ENCODE data around the gene STYK1.
"Not testable (repeated sequence)": the region's sequence is repeated elsewhere in the genome, so short reads cannot be mapped to it uniquely, and the experiment has no call there.

STYK1 gene

DNA sequence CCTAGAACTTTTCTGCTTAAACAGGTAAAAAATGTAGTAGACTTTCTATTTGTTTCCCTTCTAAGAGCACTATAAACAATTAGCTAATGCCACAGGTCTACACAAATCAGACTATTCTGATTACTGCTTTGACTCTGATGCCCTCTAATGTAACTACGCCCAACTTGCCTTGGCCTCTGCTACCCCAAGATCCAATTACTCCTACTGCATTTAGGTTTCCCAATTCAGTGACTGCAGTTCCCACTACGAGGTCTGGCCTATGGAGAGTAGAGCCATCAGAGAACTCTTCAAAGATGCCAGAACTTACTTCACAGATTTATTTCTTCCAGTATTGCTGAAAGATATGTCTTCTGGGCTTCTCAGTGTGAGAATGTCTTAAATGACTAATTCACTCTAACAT is 15.3 kb upstream of the STYK1 start:
- DNase-seq (ENCODE audit: low spot score): no peak

DNA sequence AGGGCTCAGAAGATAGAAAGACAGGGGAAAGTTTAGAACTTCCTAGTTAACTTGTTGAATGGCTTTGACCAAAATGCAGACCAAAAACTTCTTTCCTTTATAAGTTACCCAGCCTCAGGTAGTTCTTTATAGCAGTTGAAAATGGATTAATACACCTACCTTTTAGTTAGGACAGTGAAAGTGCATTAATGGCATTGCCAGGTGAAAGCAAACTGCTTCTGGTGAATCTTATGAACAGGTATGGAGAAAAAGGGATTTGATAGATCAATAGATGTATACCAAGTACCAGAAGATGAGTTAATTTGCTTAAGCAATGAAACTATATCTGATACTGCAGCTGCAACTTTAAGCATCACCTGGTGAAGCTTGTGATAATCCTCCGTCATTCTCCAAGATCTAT is 14.2 kb upstream of the STYK1 start:
- DNase-seq (ENCODE audit: low spot score): no peak

DNA sequence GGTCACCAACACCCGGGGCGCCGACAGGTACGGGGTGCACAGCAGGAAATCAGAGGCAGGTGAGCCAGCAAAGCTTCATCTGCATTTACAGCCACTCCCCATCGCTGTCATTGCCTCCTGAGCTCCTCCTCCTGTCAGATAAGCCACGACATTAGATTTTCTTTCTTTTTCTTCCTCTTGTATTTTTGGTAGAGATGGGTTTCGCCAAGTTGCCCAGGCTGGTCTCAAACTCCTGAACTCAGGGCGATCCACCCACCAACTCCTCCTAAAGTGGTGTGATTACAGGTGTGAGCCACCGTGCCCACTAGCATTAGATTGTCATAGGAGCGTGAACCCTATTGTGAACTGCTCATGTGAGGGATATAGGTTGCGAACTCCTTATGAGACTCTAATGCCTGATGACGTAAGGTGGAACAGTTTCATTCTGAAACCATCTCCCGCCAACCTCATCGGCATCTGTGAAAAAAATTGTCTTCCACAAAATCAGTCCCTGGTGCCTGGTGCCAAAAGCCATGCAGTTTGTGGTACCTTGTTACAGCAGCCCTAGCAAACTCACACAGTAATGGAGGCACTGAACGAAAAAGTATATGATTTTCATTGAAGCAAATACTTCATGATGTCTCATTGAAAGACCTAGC is 1.5 kb downstream of the STYK1 start:
- DNase-seq (ENCODE audit: low spot score): no peak

DNA sequence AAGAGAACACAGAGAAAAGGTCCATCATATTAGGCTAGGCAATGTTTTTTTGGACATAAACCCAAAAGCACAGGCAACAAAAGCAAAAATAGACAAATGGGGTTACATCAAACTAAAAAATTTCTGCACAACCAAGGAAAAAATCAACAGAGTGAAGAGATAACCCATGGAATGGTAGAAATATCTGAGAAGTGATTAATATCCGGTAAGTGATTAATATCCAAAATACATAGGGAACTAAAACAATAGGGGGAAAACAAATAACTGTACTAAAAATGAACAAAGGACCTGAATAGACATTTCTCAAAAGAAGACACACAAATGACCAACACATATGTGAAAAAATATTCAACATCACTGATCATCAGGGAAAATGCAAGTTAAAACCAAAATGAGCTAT is 4.3 kb downstream of the STYK1 start:
- DNase-seq (ENCODE audit: low spot score): no peak

DNA sequence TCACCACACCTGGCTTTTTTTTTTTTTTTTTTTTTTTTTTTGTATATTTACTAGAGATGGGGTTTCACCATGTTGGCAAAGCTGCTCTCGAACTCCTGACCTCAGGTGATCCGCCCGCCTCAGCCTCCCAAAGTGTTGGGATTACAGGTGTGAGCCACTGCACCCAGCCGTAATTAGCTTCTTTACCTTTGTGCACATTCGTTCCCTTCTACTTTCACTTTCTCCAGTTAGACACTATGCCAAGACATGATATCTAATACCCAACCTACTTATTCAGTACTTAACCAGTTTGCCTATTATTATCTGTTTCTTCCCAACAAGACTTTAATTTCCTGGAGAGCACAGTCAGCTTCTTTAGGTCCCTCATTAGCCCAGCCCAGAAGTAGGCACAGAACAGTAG is 5.3 kb downstream of the STYK1 start:
- no peak for DNase-seq (ENCODE audit: low spot score)

DNA sequence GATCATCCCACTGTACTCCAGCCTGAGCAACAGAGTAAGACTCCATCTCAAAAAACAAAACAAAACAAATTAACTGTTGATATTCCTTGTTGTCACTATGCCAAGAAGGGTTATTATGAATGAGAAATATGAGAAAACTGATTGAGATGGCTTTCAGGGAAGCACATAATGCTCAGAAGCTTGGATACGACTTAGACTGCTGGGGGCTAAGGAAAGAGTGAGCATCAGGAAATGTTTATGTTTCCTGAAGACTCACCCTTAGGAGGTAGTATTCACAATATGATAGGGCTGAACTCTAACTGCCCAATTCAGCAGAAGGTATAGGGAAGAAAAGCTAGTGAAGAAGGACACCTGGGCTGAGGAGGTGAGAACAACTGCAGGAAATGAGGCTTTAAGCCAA is 6.3 kb downstream of the STYK1 start:
- DNase-seq (ENCODE audit: low spot score): no peak

DNA sequence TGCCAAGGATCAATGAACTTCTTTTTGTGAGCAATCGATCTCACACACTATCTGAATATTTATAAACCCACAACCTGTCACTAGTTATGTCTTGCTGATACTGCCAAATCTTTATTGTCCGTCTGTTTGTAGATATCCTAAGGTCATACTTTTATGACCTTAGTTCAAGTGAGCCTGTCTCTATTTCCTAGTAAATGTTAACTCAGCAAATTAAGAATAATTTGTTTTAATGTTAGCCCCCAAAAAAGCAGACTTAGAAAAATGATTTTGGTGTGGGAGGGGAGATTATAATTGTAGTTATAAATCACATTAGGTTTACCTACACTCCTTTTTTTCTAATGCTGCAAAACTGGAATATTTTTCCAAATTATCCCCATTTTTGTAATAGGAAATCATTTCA is 9.4 kb downstream of the STYK1 start:
- no peak for DNase-seq (ENCODE audit: low spot score)

DNA sequence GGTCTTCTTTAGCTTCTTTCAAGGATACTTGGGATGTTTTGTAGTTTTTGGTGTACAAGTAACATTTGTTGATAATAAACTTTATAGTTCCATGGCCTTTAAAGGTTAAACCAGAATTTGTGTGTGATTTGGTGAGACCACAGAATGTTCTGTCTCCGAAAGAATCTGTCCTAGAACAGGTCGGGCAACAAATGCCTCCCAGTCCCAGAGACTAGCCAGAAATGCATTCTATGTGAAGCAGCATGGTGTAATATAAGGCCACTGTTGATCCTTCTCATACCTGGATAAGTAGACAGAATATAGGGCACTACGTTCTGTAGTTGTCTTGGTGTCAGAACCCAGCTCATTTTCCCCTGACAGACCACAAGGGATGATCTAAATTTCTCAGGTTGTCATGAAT is 10.0 kb downstream of the STYK1 start:
- DNase-seq (ENCODE audit: low spot score): no peak

DNA sequence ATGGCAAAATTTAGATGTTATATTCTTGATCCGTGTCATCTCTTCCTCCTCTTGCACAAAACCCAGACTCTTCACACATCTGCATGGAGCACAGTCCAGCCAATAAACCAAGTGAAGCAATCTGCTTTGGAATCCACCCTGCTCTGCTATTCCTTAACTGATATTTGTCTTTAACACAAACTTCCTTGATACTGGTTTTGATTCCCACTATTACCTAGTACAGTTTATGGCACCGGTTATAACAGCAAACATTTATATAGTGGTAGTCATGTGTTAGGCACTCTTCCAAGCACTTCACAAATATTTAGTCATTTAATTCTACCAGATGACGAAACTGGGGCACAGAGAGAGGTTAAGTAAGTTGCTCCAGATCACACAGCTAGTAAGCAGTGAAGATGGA is 12.5 kb downstream of the STYK1 start:
- no peak for DNase-seq (ENCODE audit: low spot score)

DNA sequence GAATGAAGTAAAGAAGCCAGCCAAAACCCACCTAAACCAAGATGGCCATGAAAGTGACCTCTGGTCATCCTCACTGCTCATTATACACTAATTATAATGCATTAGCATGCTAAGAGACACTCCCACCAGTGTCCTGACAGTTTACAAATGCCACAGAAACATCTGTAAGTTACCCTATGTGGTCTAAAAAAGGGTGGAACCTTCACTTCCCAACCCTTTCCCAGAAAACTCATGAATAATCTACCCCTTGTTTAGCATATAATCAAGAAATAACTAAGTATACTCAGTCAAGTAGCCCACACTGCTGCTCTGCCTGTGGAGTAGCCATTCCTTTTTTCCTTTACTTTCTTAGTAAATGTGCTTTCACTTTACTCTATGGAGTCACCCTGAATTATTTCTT is 19.8 kb downstream of the STYK1 start:
- DNase-seq (ENCODE audit: low spot score): no peak

DNA sequence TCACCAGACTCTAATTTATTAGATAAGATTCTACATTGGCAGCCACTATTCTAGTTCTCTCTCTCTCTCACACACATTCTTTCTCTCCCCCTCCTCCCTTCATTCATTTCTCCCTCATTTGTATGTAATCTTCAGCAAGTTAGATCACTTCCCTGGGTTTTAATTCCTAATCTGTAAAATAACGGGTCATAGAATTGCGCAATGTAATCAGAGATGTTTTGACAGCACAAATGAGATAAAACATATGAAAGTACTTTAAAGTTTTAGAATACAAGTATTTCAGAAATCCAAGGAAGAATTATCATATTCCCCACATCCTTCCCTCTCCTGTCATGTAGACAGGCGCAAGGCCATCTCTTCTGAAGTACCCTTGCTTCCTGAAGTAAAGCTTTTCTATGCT is 21.7 kb downstream of the STYK1 start:
- DNase-seq (ENCODE audit: low spot score): no peak

DNA sequence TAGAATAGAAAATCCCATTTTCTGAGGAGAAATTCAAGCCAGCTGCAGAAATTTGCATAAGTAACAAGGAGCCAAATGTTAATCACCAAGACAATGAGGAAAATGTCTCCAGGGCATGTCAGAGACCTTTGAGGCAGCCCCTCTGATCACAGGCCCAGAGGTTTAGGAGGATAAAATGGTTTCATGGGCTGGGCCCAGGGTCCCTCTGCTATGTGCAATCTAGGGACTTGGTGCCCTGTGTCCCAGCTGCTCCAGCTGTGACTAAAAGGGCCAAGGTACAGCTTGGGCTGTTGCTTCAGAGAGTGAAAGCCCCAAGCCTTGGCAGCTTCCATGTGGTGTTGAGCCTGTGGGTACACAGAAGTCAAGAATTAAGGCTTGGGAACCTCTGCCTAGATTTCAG is 27.3 kb downstream of the STYK1 start:
- DNase-seq (ENCODE audit: low spot score): not testable (repeated sequence)

DNA sequence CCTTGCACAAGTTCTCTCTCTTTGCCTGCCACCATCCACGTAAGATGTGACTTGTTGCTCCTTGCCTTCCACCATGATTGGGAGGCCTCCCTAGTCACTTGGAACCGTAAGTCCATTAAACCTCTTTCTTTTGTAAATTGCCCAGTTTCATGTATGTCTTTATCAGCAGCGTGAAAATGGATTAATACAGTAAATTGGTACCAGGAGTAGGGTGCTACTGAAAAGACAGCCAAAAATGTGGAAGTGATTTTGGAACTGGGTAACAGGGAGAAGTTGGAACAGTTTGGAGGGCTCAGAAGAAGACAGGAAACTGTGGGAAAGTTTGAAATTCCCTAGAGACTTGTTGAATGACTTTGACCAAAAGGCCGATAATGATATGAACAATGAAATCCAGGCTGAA is 27.9 kb downstream of the STYK1 start:
- no peak for DNase-seq (ENCODE audit: low spot score)

DNA sequence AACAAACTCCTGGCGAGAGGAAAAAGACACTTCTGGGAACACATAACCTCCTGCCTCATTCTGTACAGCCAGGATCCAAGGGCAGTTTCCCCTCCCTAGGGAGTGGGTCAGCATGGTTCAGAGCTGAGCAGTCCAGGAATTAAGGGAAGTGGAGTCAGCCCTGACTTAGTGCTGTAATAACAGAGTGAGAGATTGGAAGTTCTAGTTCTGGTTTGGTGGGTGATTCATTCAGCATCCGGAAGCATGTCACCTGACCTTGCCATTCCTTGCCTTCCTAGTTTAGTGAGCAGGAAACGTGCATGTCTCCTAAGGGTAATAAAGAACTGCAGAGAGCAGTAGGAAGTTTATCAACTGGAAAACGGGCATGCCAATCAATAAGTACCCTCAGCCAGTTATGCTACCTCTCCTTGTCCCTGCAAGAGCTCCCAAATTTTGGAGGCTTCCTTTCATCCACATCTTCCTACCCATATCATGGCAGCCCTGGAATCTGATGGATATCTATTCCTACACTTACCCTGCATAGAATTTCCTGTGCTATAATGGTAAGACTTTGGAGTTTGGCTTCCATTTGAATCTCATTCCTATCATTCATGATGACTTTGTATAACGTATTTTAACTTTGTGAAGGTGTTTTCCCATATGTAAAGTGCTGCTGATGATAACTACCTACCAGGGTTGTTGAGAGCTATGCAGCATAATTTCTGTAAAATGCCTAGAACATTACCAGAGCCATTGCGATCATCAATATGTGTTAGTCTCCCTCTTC is 31.9 kb downstream of the STYK1 start:
- no peak for DNase-seq (ENCODE audit: low spot score)

DNA sequence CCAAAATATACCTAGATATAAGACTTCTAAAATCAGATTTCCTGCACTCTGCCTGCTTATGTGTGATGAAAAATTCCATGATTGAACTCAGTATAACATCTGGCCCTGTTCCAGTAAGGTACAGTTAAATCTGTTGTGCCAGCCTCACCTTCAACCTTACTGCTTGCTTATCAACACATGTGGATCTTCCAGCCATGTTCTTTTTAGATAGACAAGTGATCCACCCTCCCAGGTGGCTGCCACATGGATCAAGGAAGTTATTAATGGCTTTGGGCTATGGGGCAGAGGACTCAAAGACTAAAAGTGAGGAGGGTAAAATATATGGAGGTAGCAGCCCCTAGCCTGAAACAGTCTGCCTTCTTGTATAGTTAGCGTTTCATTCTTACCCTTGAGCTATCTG is 35.1 kb downstream of the STYK1 start:
- DNase-seq (ENCODE audit: low spot score): no peak

DNA sequence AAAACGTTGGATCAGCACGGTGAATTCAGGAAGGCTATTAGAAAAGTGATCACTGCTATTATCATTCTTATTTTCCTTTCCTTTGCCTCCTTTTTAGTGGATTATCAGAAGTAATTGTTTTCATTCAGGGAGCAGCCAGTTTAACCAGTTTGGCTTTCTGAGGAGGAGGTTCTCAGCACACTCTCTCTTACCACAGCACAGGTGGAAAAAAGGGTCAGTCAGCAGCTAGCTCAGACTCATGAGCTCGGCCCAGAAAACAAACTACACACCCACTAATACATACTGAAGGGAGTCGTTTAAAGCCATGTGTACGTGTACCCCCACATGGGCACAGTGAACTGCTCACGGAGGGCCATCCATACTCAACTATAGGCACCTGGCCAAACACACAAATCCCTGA is 37.2 kb downstream of the STYK1 start:
- peak; percentile 20 for DNase-seq (ENCODE audit: low spot score)

DNA sequence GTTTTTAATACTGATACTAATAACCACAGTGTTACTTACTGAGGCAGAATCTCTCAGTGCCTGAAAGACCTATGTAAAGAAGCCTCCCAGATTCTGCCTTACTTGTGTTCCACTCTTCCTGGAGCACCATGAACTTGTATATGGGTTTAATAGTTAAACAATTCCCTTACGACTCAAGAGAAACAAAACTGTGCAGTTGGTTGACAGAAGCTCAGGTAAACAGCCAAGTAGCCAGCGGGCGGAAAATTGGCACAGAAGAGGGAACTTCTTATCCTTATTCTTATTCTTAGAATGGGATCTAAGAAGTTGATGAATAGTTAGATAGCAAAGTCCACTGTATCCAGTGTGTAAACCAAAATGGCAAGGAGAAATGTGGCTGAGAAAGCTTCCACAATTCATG is 37.7 kb downstream of the STYK1 start:
- no peak for DNase-seq (ENCODE audit: low spot score)

DNA sequence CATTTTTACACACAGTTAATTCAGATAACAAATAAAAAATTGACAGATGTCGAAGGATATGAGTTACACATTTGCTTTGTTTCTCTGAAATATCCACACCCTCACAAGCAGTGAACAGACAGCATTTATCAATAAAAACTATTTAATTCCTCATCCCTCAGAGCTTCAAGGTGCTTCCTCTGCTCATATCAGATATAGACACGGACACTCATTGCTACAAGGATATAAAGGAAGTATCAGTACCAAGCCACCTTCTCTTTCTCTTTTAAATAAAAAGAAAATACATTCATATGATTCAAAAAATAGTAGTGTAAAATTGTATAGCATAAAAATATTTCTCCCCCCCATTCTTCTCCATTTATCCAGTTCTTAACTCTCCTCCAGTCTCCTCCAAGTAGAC is 38.5 kb downstream of the STYK1 start:
- no peak for DNase-seq (ENCODE audit: low spot score)

DNA sequence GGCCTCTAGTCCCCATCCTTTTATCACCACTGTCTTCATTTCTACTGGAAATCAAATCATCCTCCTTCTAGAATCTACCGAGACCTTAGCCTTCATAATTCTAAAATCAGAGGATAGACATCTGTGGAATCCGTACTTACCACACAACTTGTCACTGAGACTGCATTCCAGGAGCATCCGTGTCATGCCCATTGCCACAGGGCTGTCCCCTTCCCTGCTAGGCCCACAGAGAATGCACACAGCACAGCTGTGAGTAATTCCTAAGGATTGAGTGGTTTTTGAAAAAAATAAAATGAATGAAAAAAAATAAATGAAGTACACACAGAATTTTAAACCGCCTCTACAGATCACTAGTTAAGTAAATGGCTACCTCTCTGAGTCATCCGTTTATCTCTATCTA is 39.4 kb downstream of the STYK1 start:
- DNase-seq (ENCODE audit: low spot score): no peak

DNA sequence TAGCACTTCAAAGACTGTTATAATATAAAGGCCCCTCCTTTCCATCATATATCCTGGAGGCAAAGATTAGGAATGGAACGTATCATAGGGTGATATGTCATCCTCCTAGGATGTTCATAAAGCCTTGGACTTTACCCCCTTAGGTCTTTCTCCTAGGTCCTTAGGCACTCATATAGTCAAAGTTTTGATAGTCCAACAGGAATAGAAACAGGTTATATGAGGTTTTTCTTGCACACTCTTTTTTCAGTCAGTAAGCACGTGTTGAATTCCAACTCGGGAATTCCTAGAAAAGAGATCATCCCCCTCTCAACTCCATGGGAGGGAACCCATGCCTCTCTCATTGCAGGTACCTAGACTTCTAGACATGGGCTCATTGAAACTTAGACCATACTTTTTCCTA is 40.3 kb downstream of the STYK1 start:
- DNase-seq (ENCODE audit: low spot score): no peak

DNA sequence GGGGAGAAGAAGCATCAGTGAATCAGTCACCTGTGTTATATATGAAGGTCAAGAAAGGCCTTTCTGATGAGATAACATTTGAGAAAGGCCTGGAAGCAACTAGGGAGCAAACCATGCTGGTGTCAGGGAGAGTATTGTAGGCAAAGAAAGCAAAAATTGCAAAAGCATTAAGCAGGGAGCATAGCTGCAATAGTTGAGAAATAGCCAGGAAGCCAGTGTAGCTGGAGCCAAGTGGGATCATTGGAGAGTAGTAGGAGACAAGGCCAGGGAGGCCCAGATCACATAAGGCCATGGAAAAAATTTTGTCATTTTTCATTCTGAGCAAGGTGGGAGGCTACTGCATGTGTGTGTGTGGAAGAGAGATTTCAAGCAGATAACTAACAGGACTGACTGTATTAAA is 41.6 kb downstream of the STYK1 start:
- no peak for DNase-seq (ENCODE audit: low spot score)

DNA sequence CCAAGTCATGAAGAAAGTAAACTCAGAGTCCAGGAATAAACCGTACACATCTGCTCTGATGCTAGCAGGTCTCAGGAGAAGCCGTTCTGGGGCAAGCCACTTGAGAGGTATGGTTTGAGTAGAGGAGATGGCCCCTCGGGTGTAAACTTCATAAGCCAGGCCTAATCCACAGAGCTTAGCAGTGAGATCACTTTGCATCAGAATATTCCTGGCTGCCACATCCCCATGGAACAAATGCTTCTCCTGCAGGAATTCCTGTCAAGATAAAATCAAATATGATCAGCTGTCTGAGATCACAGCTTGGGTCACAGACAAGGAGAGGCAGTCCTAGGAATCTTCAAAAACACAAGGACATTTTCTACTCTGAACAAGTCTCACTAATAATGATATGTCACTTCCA is 49.2 kb downstream of the STYK1 start:
- no peak for DNase-seq (ENCODE audit: low spot score)

DNA sequence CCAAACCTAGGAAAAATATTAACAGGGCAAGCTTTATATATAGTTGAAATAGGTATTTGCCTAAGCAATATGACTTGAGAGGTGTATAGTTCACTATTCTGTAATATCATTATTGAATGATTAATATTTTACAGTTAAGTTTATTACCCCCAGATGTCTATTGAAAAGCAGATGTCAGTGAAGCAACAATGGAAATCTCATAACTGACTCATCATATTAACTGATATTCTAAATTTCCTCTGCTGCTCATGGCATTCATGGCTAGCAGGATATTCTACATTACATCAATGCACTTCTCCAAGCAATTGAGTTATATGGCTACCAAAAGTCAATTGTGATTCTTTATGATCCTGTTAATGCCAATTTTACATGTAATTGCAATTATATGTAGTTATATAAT is 50.7 kb downstream of the STYK1 start:
- DNase-seq (ENCODE audit: low spot score): no peak

DNA sequence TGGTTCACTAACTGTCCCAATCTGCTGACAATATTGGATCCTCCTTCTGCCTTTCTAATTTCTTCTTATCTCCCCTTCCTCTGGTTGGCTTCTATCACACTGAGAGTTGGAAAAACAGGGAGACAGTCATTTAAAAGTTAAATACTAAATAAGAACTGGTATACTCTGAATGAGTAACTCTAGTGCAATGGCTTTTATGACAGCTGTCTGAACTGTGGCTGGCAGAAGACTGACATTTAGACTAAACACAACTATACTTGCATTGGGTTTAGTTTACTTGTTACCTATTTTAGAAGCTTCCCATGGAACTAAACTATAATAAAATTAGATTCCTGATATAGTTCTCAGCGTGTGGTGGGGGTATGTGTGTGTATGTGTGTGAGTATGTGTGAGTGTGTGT is 52.6 kb downstream of the STYK1 start:
- no peak for DNase-seq (ENCODE audit: low spot score)
